HAP-1 (cell line): ENCODE data around the gene NDST1.

Source experiments
- DNase-seq, 2 experiments: peaks; one replicate each; pipeline ENCODE4 v3.0.0-alpha.2; 2016 to 2020; ENCODE audit warnings: low spot score in 2 of 2
- H3K27me3 ChIP-seq: fragments of 250-450 bp; sonication (Bioruptor Pico); 2 replicates; pipeline ENCODE4 v1.5.1; 2020; ENCODE audit warnings: low read depth, mild to moderate bottlenecking, moderate library complexity
- H3K36me3 ChIP-seq: fragments of 250-450 bp; sonication (Bioruptor Pico); replicated peaks from 2 replicates; pipeline ENCODE4 v1.5.1; 2020; ENCODE audit warnings: mild to moderate bottlenecking
- H3K4me1 ChIP-seq: fragments of 250-450 bp; sonication (Bioruptor Pico); 2 replicates; pipeline ENCODE4 v1.5.1; 2020; ENCODE audit warnings: mild to moderate bottlenecking
- H3K4me3 ChIP-seq: fragments of 250-450 bp; sonication (Bioruptor Pico); 2 replicates; pipeline ENCODE4 v1.5.1; 2020; ENCODE audit warnings: mild to moderate bottlenecking, moderate library complexity
- H3K9me3 ChIP-seq: fragments of 250-450 bp; sonication (Bioruptor Pico); 2 replicates; pipeline ENCODE4 v1.5.1; 2020; ENCODE audit warnings: mild to moderate bottlenecking, moderate library complexity
- in situ Hi-C: fragments of 300-500 bp; cut with MboI; formaldehyde crosslinking; loops from 3 replicates; pipeline ENCODE4 v1.14.3; 2020; ENCODE audit warnings: low sequenced_read_pairs, inconsistent platforms, mixed read lengths

Gene NDST1

GRCh38 chr5:150598006-150598405 is 90.1 kb downstream of the NDST1 start:
- Histone ChIP-seq H3K36me3 (no peaks in the 10 kb centered on the region), H3K4me3 (no peak overlapping the region), H3K9me3 (no peaks in the 10 kb centered on the region), H3K27me3 (no peaks in the 10 kb centered on the region), H3K4me1 (no peaks in the 10 kb centered on the region)
- no peak for DNase-seq
- in situ Hi-C loops, result no loop called here

GRCh38 chr5:150598821-150599273 is 90.9 kb downstream of the NDST1 start:
- Histone ChIP-seq H3K4me3 (no peak overlapping the region), H3K36me3 (no peaks in the 10 kb centered on the region), H3K4me1 (no peaks in the 10 kb centered on the region), H3K27me3 (no peaks in the 10 kb centered on the region), H3K9me3 (no peaks in the 10 kb centered on the region)
- in situ Hi-C loops, result no loop called here
- no peak for DNase-seq

GRCh38 chr5:150599281-150599680 is 91.3 kb downstream of the NDST1 start:
- Histone ChIP-seq H3K4me1 (no peaks in the 10 kb centered on the region), H3K4me3 (no peak overlapping the region), H3K9me3 (no peaks in the 10 kb centered on the region), H3K36me3 (no peaks in the 10 kb centered on the region), H3K27me3 (no peaks in the 10 kb centered on the region)
- in situ Hi-C loops, result no loop called here
- DNase-seq, result no peak

- in situ Hi-C loops, result no loop called here
- Histone ChIP-seq H3K27me3 (no peaks in the 10 kb centered on the region), H3K4me3 (no peak overlapping the region), H3K4me1 (no peaks in the 10 kb centered on the region), H3K9me3 (no peaks in the 10 kb centered on the region), H3K36me3 (no peaks in the 10 kb centered on the region)
- peak in 1 of 2 experiments; percentile 55 for DNase-seq
These were observed 92.1 kb downstream of the NDST1 start for GRCh38 chr5:150599917-150600511.

DNA sequence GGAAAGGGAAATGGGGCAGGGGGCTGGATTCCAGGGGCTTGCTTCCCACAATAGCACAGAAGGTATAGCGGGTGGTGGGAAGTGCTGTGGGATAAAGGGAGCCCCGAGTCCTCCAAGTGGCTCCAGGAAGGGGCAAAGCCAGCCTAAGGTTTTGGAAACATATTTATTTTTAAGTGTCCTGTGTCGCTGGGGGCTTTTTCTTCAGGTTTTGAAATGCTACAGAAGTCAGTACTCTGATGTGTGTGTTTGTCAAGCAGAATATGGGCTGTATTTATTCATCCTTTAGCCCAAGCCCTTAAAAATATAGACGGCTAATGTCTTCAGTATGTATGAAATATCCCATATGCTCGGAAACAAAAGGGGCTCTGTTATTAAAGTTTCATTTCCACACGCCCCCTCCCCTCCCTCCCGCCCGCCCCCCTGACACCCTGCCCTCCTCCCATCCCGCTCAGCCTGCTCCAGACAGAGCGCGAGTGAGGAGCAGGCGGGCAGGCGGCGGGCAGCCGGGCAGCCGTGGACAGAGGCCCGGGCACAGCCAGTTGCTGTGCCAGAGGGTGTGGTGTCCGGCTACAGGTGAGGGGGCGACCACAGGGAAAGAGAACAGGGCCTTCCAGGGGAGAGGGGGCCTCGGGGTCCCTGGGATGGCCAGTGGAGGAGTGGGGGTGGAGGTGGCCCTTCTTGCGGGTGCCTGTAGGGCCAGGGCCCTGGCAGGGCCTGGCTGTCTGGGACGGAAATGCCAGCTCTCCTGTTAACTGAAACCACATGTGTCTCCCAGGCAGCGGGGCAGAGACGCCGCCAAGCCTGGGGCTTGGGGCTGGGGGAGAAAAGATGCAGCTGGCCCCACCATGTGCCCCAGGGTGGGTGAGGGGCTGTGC is 92.9 kb downstream of the NDST1 start:
- no peaks in the 10 kb centered on the region for H3K4me1 ChIP-seq
- in situ Hi-C loops, result no loop called here
- no peaks in the 10 kb centered on the region for H3K36me3 ChIP-seq
- DNase-seq, result no peak
- no peaks in the 10 kb centered on the region for H3K9me3 ChIP-seq
- H3K4me3 ChIP-seq, result no peak overlapping the region
- no peaks in the 10 kb centered on the region for H3K27me3 ChIP-seq

DNA sequence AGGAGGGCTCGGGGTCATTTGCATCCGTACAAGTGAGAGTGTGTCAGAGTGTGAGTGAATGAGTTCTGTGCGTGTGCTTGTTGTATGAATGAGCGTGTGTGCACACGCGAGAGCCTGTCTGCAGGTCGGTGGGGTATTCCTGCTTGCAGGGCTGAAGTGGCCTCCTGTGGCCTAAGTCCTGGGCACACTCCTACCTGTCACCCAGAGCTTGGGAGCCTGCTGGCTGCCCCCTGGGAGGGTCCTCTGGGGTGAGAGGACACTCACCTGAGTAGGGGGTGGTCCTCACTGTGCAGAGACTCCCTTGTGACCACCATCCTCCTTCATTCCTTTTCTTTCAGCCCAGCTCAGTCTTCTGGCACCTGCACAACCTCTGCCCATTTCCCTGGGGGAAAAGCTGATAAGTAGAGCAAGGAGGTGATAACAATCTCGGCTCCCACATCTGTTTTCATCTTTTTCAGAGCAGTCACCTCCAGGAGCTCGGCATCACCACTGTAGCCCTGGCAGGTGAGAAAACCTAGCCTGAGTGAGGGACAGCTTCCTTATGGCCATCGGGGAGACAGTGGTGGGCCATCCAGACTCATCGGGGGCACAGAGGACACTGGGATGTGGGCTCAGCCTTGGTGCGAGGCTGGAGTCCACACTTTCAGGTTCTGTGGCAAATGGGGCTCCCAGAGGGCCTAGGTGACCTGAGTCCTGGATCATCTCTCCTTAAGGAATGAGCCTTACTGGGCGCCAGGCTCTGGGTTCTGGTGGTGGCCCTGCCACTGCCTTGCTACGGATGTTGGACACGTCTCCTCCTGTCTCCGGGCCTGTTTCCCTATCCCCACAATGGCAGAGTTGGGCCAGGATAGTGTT is 93.8 kb downstream of the NDST1 start:
- no peaks in the 10 kb centered on the region for H3K27me3 ChIP-seq
- no peak overlapping the region for H3K4me3 ChIP-seq
- in situ Hi-C loops, result no loop called here
- H3K4me1 ChIP-seq, result no peaks in the 10 kb centered on the region
- DNase-seq, result no peak
- no peaks in the 10 kb centered on the region for H3K9me3 ChIP-seq
- H3K36me3 ChIP-seq, result no peaks in the 10 kb centered on the region

- in situ Hi-C loops, result no loop called here
- Histone ChIP-seq H3K4me1 (no peaks in the 10 kb centered on the region), H3K36me3 (no peaks in the 10 kb centered on the region), H3K9me3 (no peaks in the 10 kb centered on the region), H3K27me3 (no peaks in the 10 kb centered on the region), H3K4me3 (no peak overlapping the region)
- DNase-seq, result no peak
These were observed 95.1 kb downstream of the NDST1 start for GRCh38 chr5:150603052-150603451.

DNA sequence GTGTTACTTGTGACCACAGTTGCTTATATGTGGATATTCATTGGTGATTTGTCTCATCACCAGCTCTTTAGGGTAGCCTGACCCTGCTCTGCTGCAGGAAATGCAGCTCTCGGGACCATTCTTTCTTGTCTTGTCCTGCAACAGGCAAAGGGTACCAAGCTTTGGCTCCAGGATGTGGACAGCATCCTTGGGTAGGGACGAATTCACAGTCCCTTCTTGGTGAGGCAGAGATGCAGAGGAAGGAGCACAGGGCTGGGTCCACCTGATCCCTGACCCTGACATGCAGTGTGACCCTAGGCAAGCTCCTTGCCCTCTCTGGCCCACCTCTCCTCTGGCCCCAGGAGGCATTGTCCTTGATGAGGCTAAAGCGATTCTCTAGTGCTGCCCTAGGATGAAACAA is 95.6 kb downstream of the NDST1 start:
- H3K4me3 ChIP-seq, result no peak overlapping the region
- no peaks in the 10 kb centered on the region for H3K36me3 ChIP-seq
- in situ Hi-C loops, result no loop called here
- H3K9me3 ChIP-seq, result no peaks in the 10 kb centered on the region
- DNase-seq, result no peak
- no peaks in the 10 kb centered on the region for H3K4me1 ChIP-seq
- H3K27me3 ChIP-seq, result no peaks in the 10 kb centered on the region

DNA sequence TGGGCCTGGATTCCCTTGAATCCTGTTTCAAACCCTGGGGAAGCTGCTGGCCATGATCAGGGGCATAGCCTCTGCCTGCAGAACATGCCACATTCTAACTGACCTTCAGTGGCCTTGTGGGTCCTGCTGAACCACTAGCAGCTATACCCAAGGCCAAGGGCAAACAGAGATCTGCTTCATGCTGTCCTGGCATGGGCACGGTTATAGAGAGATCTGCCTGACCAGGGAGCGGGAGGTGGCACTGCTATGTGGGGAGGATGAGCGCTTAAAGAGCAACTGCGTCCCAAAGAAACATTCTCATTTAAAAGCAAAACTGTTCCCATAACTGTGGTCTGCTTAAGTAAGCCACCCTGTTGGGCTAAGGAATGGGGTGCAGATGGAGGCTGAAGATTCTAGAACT is 96.1 kb downstream of the NDST1 start:
- Histone ChIP-seq H3K9me3 (no peaks in the 10 kb centered on the region), H3K4me3 (no peak overlapping the region), H3K27me3 (no peaks in the 10 kb centered on the region), H3K36me3 (no peaks in the 10 kb centered on the region), H3K4me1 (no peaks in the 10 kb centered on the region)
- in situ Hi-C loops, result no loop called here
- no peak for DNase-seq

- in situ Hi-C loops, result no loop called here
- H3K4me1 ChIP-seq, result no peaks in the 10 kb centered on the region
These were observed 97.0 kb downstream of the NDST1 start for GRCh38 chr5:150604894-150605440.

GRCh38 chr5:150605546-150605945 is 97.6 kb downstream of the NDST1 start:
- Histone ChIP-seq H3K36me3 (no peaks in the 10 kb centered on the region), H3K4me1 (0 out of 2 replicates have a peak, but pooled peaks cover under 1% of the 10 kb centered on the region), H3K4me3 (no peak overlapping the region), H3K9me3 (no peaks in the 10 kb centered on the region), H3K27me3 (no peaks in the 10 kb centered on the region)
- no peak for DNase-seq
- in situ Hi-C loops, result no loop called here

More at GRCh38 chr5:150604894-150605440, 97.0 kb downstream of the NDST1 start:
- no peak for DNase-seq
- no peaks in the 10 kb centered on the region for H3K36me3 ChIP-seq
- H3K4me3 ChIP-seq, result no peak overlapping the region
- H3K27me3 ChIP-seq, result no peaks in the 10 kb centered on the region
- H3K9me3 ChIP-seq, result no peaks in the 10 kb centered on the region

GRCh38 chr5:150606476-150606875 is 98.5 kb downstream of the NDST1 start:
- H3K4me3 ChIP-seq, result no peak overlapping the region
- no peaks in the 10 kb centered on the region for H3K36me3 ChIP-seq
- peaks cover 3% of the 10 kb centered on the region; the same call in 1 of the 2 replicates for H3K27me3 ChIP-seq
- H3K4me1 ChIP-seq, result 0 out of 2 replicates have a peak, but pooled peaks cover 3% of the 10 kb centered on the region
- DNase-seq, result no peak
- in situ Hi-C loops, result no loop called here
- H3K9me3 ChIP-seq, result no peaks in the 10 kb centered on the region

DNA sequence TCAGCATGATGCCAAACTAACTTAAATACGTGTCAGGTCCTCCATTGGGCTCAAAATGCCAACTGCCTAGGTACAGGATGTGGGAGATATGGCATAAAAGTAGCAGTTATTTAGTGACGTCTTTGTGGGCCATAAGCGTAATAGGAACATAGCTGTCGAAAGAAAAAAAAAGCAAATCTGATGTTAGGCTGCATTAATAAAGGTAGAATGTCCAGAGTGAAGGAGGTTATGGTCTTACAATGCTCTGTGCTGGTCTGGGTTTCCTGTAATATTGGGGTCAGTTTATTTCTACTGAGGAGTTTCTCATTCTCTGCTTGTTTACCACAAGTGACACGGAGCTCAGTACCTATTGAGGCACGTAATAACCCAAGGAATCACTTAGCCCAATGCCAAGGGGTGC is 99.2 kb downstream of the NDST1 start:
- Histone ChIP-seq H3K9me3 (no peaks in the 10 kb centered on the region), H3K4me1 (0 out of 2 replicates have a peak, but pooled peaks cover 3% of the 10 kb centered on the region), H3K27me3 (peaks cover 3% of the 10 kb centered on the region; the same call in 1 of the 2 replicates), H3K36me3 (no peaks in the 10 kb centered on the region), H3K4me3 (no peak overlapping the region)
- in situ Hi-C loops, result no loop called here
- no peak for DNase-seq
